ENCODE measurements around the gene ZNF227. TPM values are rescaled to one million over a fixed set of nuclear protein-coding genes. Genes with fewer than 3 reads are reported as not detected.

Gene ZNF227
- 9.4 to 12.6 TPM (median 10.7 TPM) in 5 replicates for total RNA-seq (2022; extraction: Qiagen RNA extraction)

DNA sequence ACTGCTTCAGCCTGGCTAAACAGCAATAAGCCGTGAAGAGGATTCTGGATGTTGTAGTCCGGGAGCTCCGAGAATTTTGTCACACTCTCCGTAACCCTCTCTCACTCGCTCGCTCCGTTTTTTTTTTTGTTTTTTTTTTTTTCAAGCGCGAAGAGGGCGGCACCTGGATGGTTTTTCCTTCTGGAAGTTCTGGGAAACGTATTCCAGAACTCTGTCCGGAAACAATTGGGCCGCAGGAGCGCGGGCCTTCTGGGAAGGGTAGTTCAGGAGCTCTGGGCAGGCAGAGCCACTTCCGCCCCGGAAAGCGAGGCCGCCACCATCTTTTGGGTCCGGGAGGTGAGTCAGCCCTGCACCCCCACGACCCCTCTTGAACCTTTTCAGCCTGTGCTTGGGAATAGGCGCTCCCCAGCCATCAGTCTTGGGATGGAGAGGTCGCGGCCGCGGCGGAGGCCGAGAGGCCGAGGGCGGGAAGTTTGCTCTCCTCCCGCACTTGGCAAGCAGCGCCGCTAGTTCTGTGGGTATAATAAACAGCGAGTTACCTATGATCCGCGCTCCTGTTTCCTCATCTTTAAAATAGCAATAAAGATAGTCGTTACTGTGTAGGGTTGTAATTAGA, at the start of gene ZNF227:
ZNF227 (plus strand) TSS at position 283 of the 616 bp plus-strand sequence. CDS start 5,261 bp downstream, outside the sequence.

DNA sequence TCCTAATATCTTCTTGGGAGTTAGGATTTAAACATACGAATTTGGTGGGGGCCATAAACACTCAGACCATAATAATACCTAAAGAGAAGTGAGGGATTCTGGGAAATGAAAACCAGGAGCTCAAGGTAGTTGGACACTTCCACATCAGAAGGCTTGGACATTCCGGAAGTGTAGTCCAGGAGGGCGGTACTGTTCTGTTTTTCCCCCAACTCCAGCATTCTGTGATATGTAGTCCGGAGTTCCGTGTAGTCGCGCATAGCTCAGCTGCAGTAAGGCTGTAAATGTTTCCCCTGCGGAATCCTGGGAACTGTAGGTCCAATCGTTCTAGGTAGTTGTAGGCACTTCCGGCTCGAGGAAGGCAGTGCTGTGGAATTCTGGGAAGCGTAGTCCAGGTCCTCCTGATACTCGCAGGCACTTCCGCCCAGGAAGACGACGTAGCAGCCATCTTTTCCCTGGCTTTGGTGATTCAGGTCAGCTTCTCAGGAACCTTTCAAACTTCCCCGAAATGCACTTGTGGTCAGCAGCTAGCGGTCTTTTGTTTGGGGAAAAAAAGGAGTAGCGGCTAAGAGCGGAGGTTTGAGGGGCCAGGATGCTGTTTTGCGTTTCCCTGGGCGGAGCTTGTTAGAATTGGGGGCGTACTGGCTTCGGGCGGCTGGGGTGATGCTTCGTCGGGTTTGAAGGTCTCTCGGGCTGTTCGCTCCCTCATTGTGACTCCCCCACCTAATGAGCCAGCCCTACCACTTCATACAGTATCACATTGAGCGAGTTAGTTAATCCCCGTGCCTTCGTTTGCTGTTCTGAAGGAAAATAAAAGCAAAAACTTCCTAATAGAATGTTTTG, 47.4 kb upstream of the ZNF227 start, which contains the start of gene ZNF226:
ZNF226 (plus strand) TSS at position 428 of the 840 bp plus-strand sequence. CDS start 4,981 bp downstream, outside the sequence.

Other genes with a start within 250 kb of the ZNF227 start
- gene ZNF155, start 228.3 kb upstream of the ZNF227 start, total RNA-seq (2022; extraction: Qiagen RNA extraction): 2.3 to 3.8 TPM (median 2.6 TPM) in 5 replicates
- gene ZNF230, start 209.6 kb upstream of the ZNF227 start, total RNA-seq (2022; extraction: Qiagen RNA extraction): 2.0 to 3.6 TPM (median 2.9 TPM) in 5 replicates
- gene ZNF222, start 187.2 kb upstream of the ZNF227 start, total RNA-seq (2022; extraction: Qiagen RNA extraction): 2.5 to 6.1 TPM (median 3.3 TPM) in 5 replicates
- gene ZNF223, start 160.5 kb upstream of the ZNF227 start, total RNA-seq (2022; extraction: Qiagen RNA extraction): 1.9 to 2.9 TPM (median 2.7 TPM) in 5 replicates
- 0.29 to 0.49 TPM (median 0.39 TPM) in 5 replicates for gene ZNF284, start 140.4 kb upstream of the ZNF227 start, total RNA-seq (2022; extraction: Qiagen RNA extraction)
- gene ZNF224, start 118.2 kb upstream of the ZNF227 start, total RNA-seq (2022; extraction: Qiagen RNA extraction): 9.9 to 11.4 TPM (median 10.9 TPM) in 5 replicates
- gene ZNF225, start 99.1 kb upstream of the ZNF227 start, total RNA-seq (2022; extraction: Qiagen RNA extraction): 2.3 to 3.4 TPM (median 2.8 TPM) in 5 replicates
- 1.5 to 2.9 TPM (median 2.7 TPM) in 5 replicates for gene ZNF234, start 71.0 kb upstream of the ZNF227 start, total RNA-seq (2022; extraction: Qiagen RNA extraction)
- gene ZNF226, start 47.4 kb upstream of the ZNF227 start, total RNA-seq (2022; extraction: Qiagen RNA extraction): 19.2 to 20.9 TPM (median 20.2 TPM) in 5 replicates
- 0.32 to 0.78 TPM (median 0.50 TPM) in 5 replicates for gene ZNF233, start 47.4 kb downstream of the ZNF227 start, total RNA-seq (2022; extraction: Qiagen RNA extraction)
- gene ZNF235, start 92.5 kb downstream of the ZNF227 start, total RNA-seq (2022; extraction: Qiagen RNA extraction): 2.7 to 3.3 TPM (median 3.0 TPM) in 5 replicates
- gene ZNF112, start 144.1 kb downstream of the ZNF227 start, total RNA-seq (2022; extraction: Qiagen RNA extraction): 1.5 to 3.2 TPM (median 2.2 TPM) in 5 replicates
- gene ZNF285, start 189.1 kb downstream of the ZNF227 start, total RNA-seq (2022; extraction: Qiagen RNA extraction): 2.0 to 2.6 TPM (median 2.1 TPM) in 5 replicates
- gene ZNF229, start 235.9 kb downstream of the ZNF227 start, total RNA-seq (2022; extraction: Qiagen RNA extraction): 1.9 to 3.4 TPM (median 3.1 TPM) in 5 replicates

Measured in A549 treated with CORT108297 at 1 μM for 4 hours (cell line).